Iris pigment epithelial cell (primary cell): ENCODE data around the gene PIK3R2.
A peak's percentile ranks its signal among the peaks of the same experiment; 100 is the strongest.

ENCODE experiments used
- DNase-seq: peaks from one replicate; pipeline ENCODE4 v3.0.0-alpha.2; 2011; ENCODE audit warnings: low read depth

The PIK3R2 gene

DNA sequence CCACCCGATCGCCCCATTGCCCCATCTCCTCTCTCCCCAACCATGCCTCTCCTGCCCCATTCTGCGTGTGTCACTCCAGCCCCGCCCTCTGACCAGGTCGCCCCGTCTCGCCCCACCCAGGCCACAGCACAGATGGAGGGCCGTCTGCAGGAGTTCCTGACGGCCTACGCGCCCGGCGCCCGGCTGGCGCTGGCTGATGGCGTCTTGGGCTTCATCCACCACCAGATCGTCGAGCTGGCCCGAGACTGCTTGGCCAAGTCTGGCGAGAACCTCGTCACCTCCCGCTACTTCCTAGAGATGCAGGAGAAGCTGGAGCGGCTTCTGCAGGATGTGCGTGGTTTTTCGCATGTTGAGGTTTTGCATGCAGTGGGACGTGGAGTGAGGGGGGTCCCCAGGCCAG is 29.1 kb upstream of the PIK3R2 start:
- DNase-seq: no peak

DNA sequence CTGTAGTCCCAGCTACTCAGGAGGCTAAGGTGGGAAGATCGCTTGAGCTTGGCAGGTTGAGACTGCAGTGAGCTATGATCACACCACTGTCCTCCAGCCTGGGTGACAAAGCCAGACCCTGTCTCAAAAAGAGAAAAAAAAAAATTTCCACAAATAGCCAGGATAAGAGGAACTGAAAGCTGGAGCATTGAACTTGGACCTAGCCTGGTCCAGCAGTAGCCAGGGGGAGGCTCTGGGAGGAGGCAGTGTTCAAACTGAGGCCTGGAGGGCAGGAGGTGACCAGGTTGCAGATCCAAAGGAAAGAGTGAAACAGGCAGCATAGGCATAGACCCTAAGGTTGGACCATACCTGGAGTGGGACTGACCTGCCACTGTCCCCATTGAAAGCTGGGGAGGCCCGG is 26.9 kb upstream of the PIK3R2 start:
- no peak for DNase-seq

DNA sequence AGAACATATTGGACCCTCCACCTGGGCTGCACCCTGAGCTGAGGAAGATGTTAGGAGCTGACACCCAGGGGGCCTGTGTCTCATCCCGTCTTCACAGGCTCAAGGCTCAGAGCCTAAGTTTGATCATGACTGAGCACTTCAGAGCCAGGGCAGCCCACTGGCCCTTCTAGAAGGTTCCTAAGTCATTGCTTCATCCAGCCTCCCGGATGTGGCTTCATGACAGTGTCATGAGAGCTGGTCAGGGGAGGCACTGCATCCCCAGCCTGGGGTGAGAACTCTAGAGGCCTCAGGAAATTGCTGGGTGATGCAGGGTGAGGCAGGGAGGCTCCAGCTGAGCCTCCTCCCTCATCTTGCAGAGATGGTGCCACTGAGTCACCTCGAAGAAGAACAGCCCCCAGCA is 24.9 kb upstream of the PIK3R2 start:
- peak; percentile 23 for DNase-seq

DNA sequence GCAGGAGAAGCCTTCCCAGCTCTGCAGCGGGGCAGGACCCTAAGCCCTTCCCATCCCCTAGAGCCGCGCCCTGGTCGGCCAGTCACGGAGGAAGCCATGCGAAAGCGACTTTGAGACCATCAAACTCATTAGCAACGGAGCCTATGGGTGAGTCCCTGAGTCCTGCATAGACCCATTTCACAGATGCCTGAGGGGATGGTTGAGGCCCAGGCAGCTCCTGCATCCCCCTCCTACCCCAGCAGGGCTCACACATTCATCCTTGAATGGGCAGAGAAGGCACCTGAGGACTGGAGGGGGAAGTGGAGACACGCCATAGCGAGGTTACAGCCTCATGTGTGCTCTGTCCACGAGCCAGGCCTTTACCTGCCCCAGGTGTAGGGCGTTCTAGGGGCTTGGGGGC is 24.2 kb upstream of the PIK3R2 start:
- DNase-seq: no peak

DNA sequence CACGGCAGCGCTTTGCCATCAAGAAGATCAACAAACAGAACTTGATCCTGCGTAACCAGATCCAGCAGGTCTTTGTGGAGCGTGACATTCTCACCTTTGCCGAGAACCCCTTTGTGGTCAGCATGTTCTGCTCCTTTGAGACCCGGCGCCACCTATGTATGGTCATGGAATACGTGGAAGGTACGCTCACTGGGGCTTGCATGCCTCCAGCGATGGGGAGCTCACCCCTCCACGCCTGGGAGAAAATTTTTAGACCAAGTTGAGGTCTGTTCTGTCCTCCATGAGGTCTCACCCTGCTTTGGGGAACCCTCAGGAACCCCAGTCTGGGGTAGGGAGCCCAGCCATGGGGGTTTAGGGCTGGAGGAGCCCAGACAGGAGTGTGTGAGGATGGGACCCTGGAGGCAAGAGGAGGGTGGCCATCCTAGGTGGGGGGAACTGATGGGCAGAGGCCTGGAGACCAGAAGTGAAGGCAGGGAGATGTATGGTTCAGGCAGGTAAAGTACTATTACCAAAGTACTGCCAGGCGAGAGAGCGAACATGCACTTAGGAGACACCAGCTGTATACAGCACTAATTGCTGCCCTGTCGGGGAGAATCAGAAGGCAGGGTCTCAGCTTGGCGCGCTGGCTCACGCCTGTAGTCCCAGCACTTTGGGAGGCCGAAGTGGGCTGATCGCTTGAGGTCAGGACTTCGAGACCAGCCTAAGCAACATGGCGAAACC is 22.3 kb upstream of the PIK3R2 start:
- DNase-seq: no peak

DNA sequence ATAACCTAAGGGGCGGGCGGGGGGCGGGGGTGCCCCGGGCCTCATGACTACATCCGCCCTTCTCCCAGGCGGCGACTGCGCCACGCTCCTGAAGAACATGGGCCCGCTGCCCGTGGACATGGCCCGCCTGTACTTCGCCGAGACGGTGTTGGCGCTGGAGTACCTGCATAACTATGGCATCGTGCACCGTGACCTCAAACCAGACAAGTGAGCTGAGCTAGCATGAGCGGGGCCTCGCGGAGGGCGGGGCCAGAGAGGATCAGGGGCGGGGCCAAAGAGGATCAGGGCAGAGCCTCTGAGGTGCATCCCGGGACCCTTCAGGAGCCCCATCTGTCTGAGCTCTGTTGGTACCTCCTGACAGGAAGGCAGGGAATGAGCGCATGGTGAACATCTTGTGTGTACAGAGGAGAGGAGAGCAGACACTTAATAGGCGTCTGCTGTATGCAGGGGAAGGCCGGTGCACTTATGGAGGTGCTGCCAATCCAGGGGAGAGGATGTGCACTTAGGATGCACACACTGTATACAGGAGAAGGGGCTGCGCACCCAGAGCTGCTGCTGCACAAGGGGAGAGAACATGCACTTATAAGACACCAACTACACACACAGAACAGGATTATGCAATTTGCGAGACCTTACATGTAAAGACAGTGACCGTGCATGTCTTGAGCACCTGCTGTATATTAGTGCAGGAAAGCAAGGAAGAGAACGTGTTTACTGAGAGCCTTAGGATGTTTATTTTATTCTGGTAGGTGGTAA is 20.9 kb upstream of the PIK3R2 start:
- DNase-seq: no peak

DNA sequence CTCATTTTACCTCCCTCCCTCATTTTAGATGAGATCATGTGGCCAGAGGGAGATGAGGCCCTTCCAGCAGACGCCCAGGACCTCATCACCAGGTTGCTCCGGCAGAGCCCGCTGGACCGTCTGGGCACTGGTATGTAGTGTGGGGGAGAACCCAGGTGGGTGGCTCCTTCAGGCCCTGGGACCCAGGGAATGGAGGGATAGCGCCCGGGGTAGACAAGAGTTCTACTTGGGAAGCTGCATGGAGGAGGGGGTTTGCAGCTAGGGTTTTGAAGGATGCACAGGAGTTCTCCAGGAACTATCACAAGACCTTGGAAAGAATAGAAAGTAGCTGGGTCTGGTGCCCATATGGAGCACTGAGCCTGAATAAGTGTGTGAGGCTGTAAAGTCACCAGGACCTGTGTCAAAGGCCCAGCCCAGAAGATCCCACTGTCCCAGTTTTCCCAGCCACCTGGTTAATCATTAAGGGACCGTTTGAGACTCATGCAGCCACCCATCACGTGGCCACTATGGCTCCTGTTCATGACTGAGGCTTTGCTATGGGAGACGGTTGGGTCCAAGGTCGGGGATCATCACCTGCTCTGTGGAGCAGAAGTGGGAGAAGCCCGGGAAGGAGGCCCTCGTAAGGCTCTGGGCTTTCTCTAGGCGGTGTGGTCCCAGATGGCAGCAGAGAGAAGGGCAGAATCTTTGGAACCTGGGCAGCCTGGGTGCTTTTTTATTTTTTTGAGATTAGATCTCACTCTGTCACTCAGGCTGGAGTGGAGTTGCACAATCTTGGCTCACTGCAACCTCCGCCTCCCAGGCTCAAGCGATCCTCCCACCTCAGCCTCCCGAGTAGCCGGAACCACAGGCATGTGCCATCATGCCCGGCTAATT is 17.0 kb upstream of the PIK3R2 start:
- no peak for DNase-seq

DNA sequence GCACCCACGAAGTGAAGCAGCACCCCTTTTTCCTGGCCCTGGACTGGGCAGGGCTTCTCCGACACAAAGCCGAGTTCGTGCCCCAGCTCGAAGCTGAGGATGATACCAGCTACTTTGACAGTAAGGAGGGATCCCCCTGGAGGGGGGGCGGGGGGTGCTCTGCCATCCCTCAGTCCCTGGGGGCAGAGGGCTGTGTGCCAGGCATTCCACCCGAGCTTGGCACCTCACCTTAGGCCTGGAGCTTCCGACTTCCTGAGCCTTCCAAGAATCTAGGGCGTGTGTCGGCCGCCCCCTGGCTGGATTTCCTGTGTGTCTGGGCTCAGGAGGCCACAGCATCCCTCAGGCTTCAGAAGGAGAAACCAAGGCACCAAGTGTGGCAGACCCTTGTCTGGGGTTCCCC is 15.7 kb upstream of the PIK3R2 start:
- DNase-seq: no peak

DNA sequence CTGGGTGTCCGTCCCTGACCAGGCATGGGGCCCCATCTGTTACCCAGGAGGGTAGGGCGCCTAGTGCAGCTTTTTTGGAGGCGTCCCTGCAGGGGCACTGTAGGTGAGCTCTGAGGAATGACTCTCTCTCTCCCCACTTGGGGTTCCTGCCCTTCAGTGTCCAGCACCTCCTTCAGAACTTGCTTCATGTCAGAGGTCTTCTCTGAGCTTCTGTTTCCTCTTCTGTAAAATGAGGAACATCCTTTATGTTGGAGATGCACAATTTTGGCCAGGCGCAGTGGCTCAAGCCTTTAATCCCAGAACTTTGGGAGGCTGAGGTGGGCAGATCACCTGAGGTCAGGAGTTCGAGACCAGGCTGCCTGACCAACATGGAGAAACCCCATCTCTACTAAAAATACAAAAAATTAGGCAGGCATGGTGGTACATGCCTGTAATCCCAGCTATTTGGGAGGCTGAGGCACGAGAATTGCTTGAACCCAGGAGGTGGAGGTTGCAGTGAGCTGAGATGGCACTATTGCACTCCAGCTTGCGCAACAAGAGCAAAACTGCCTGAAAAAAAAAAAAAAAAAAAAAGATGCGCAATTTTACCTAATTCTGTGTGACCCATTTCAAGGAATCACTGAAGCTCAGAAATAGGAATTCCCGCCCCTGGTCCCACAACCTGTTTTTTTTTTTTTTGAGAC is 15.2 kb upstream of the PIK3R2 start:
- no peak for DNase-seq

DNA sequence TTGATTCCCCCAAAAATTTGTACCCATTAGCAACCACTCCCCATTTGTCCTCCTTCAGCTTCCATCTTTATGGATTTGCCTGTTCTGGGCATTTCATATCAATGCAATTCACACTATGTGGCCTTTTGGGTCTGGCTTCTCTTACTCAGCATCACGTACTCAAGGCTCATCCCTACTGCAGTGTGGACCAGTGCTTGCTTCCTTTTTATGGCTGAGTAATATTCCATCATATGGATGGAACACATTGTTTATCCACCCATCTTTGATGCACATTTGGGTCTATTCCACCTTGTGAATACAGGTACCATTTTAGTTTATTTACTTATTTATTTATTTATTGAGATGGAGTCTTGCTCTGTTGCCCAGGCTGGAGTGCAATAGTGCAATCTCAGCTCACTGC is 12.5 kb upstream of the PIK3R2 start:
- DNase-seq: no peak

DNA sequence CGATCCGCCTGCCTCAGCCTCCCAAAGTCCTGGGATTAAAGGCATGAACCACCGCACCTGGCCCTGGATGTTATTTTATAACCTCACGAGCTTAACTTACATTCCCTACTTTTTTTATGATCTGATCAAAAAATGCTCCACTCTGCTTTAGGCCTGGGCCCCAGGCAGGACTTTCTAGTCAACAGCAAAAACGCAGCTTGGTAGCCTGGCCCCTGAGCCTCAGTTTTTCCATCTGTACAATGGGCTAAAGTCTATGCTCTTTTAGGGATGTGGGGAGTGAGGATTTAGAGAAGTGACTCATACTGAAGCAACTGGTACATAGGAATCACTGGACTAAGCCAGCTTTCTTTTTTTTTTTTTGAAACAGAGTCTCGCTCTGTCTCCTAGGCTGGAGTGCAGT is 11.9 kb upstream of the PIK3R2 start:
- no peak for DNase-seq

DNA sequence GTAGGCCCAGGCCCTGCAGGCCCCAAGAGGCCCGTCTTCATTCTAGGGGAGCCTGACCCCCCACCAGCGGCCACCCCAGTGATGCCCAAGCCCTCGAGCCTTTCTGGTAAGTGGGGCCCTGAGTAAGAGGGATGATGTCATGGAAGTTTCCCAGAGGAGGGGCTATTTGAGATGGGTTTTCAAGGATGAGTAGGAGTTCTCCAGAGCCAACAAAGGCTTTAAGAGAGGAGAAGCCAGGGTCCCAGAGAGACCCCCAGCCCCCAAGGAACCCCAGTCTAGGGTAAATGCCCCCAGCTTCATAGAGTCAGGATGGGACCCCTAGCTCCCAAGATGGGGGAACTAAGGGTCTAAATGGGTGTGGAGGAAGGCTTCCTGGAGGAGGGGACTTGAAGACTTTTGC is 9.1 kb upstream of the PIK3R2 start:
- no peak for DNase-seq

DNA sequence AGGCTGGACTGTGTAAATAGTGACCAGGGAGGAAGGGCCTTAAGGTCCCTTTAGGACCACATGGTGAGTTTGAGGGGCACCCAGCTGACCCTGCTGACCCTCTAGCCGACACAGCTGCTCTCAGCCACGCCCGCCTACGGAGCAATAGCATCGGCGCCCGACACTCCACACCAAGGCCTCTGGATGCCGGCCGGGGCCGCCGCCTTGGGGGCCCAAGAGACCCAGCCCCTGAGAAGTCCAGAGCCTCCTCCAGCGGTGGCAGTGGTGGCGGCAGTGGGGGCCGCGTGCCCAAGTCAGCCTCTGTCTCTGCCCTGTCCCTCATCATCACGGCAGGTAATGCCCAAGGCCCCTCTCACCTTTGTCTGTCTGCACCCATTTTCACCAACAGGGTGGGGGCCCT is 8.6 kb upstream of the PIK3R2 start:
- DNase-seq: no peak

DNA sequence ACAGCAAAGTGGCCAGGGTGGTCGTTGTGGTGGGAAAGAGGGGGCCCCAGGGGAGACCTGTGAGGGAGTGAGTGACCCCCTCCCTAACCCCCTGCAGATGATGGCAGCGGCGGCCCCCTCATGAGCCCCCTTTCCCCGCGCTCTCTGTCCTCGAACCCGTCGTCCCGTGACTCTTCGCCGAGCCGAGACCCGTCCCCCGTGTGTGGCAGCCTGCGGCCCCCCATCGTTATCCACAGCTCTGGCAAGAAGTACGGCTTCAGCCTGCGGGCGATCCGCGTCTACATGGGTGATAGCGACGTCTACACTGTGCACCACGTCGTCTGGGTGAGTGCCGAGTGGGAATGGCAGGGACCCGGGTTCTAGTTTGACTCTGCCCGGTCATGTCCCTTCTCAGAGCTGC is 8.1 kb upstream of the PIK3R2 start:
- DNase-seq: no peak

DNA sequence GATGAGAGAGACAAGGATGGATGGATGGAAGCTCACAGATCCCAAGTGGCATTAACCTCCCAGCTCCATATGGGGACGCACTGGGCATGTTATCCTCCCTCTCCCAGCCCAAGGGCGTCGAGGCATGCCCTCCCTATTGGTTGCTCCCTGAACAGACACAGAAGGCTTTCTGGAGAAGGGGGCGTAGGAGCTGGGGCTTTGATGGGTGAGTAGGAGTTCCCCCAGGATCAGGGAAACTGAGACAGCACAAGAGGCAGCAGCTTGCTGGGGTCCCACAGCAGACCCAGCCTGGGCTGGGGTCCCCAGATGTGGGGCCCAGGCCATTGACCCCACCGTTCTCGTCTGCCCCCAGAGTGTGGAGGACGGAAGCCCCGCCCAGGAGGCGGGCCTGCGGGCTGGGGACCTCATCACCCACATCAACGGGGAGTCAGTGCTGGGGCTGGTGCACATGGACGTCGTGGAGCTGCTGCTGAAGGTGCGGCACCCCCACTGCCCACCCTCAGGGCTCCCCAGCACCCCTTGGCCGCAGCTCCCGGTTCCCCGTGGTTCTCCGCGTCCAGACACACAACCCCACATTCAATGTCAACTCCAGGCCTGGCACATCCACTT is 7.5 kb upstream of the PIK3R2 start:
- DNase-seq: no peak

DNA sequence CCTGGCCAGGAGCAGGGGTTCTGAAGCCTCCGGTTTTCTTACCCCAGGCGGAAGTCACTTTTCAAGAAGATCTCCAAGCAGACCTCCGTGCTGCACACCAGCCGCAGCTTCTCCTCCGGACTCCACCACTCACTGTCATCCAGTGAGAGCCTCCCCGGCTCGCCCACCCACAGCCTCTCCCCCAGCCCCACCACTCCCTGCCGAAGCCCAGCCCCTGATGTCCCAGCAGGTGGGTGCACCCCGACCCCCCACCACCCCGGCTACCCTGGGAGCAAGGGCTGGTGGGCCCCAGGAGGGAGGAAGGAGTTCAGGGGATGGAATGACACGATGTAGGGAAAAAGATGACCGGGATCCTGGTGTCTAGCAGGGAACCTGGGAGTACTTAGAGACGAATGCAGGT is 5.6 kb upstream of the PIK3R2 start:
- DNase-seq: no peak

DNA sequence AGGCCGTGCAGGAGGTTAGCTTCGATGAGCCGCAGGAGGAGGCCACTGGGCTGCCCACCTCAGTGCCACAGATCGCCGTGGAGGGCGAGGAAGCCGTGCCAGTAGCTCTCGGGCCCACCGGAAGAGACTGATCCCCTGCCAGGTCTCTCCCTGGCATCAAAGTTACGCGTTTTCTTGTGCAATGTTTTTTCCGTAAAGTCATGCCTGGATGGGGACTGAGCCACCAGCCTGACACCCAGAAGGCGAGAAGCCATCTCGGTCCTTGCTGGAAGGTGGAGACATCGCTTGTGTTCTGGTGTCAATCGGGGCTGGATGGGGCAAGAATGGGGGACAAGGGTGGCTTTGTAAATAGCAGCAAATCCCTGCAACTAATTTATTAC is 3.4 kb upstream of the PIK3R2 start:
- DNase-seq: no peak

DNA sequence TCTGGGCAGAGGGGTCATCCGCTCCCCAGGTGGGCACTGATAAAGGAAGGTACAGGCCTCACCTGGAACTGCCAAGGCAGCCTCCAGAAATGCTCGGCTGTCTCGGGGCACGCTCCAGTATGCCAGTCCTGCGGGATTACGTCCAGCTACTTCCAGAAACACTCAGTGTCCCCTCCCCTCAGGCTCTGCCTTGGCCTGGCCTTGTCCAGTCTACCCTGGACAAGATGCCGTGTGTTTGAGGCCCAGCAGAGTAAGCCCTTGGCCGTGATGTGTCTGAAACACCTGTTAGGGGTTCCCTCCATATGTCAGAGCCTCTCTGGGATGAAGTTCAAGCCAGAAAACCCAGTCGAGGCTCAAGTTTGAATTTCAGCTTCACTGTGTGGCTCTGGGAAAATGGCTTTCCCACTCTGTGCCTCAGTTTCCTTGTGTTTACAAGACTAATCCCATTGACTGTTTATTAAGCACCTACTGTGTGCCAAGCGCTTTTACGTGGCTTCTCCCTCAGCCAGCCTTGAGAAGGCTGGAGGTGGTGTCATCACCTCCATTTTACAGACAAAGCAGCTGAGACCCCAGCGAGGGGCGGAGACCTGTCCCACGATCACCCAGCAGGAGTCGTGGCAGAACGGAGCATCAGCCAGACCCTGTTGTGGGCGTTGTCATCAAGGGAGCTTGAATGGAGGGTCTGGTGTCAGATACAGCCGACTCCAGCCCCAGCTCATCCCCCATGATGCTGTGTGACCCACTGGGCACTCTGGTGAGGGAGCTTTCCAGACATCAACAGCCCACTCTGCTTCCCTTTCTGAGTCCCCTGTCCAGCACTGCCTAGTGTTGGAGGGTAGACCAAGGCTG is 2.0 kb upstream of the PIK3R2 start:
- no peak for DNase-seq

DNA sequence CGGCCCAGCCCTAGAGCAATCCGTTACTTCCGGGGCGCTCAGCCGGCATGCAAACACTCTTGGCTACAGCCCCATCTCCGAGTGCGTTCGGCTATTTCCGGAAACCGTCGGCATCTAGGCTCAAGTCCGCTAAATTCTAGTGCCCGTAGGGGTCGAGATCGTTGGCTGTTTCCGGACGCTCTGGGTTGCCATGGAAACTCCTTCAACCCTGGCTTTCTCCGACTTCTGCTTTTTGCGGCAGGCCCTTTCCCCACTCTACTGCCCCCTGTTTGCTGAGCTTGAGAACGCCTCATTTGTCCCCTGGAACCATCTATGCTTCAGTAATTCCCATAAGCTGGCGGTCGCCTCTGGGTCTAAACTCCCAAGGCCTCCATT is 534 bp upstream of the PIK3R2 start:
- peak; percentile 96 for DNase-seq

DNA sequence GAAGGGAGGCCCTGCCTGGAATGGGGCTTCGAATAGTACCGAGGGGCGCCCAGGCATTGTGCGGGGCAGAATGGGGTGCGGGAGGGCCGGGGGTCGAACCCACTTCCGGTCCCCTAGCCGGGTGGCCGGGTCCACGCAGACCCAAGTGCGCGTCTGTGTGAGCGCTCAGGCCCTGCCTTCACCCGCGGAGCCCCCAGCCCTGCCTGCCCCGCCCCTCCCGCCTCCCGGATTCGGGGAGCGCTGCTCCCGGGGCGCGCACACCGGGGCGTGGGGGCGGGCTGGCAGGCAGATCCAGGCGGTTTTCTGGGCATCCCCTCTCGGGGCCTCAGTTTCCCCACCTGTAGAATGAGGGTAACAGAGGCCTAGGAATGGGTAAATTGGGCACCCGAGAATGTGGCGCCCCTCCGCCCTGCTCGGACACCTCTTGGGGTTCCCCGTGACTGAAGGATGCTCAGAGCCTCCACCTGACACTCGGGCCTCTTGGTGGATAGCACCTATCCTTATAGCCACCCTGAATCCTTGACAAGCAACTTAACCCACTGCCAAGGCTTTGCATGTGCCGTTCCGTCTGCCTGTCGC is 682 bp downstream of the PIK3R2 start:
- no peak for DNase-seq
